Gastroesophageal sphincter (tissue), 4 donors: ENCODE measurements around the gene IPCEF1. TPM values are rescaled to one million over a fixed set of nuclear protein-coding genes. Genes with fewer than 3 reads are reported as not detected.
"Not testable (repeated sequence)": the region's sequence is repeated elsewhere in the genome, so short reads cannot be mapped to it uniquely, and the experiment has no call there.

Experiments
- ATAC-seq: fragments of 150-250 bp; one replicate; pipeline ENCODE4 v1.9.1; 2016; ENCODE audit warnings: mild to moderate bottlenecking, moderate library complexity
- H3K27ac ChIP-seq, 4 donors: fragments of 200-600 bp; sonication (generic) in 3 of 4; 1 replicate in 3 of 4; 2 replicates in 1 of 4; pipeline ENCODE4 v1.5.1; 2016 to 2019
- H3K27me3 ChIP-seq: fragments of 200-600 bp; sonication (generic); one replicate; pipeline ENCODE4 v1.5.1; 2019
- H3K36me3 ChIP-seq, 2 donors: fragments of 200-600 bp; sonication (generic); one replicate each; pipeline ENCODE4 v1.5.1; 2019; ENCODE audit warnings: control low read depth in 1 of 2
- H3K4me1 ChIP-seq, 3 donors: fragments of 200-600 bp; sonication (generic); 1 replicate in 2 of 3; 2 replicates in 1 of 3; pipeline ENCODE4 v1.5.1; 2016 to 2019; ENCODE audit warnings: control low read depth in 2 of 3
- H3K4me3 ChIP-seq, 2 donors: fragments of 200-600 bp; sonication (generic); one replicate each; pipeline ENCODE4 v1.5.1; 2019; ENCODE audit warnings: mild to moderate bottlenecking in 1 of 2, moderate library complexity in 1 of 2
- H3K9me3 ChIP-seq, 3 donors: fragments of 200-600 bp; sonication (generic); one replicate each; pipeline ENCODE4 v1.5.1; 2017 to 2019; ENCODE audit warnings: control low read depth in 2 of 3
- CTCF ChIP-seq, 4 experiments: fragments of 200-600 bp in 2 of 4; fragments of 450-650 bp in 2 of 4; sonication (generic) in 1 of 4; IDR thresholded peaks; one replicate each; pipeline ENCODE4 v1.5.1; 2017 to 2019; ENCODE audit warnings: antibody characterized with exemption in 4 of 4, mild to moderate bottlenecking in 2 of 4, moderate library complexity in 2 of 4
- EP300 ChIP-seq: sonication (generic); formaldehyde crosslinking; IDR thresholded peaks from one replicate; pipeline ENCODE4 v1.6.1; 2017; ENCODE audit warnings: antibody characterized with exemption, mild to moderate bottlenecking
- POLR2A ChIP-seq, 2 donors: fragments of 450-650 bp; IDR thresholded peaks; one replicate each; pipeline ENCODE4 v1.6.1; 2017; ENCODE audit warnings: antibody characterized with exemption in 2 of 2, mild to moderate bottlenecking in 2 of 2, moderate library complexity in 1 of 2
- POLR2AphosphoS5 ChIP-seq: sonication (generic); formaldehyde crosslinking; IDR thresholded peaks from one replicate; pipeline ENCODE4 v1.6.1; 2017; ENCODE audit warnings: antibody characterized with exemption
- WGBS, 2 donors: methylation state at CpG; one replicate each; pipeline ENCODE4 v1.1.5; 2018; ENCODE audit warnings: low coverage in 1 of 2; 5-methylcytosine and 5-hydroxymethylcytosine counted together
- total RNA-seq, 4 donors: library from RNA; depleted of rRNA; stranded (reverse); fragments of >200 nt; gene quantifications; one replicate each; pipeline ENCODE4 v1.1.0, GENCODE V29; 2016

Gene IPCEF1
- total RNA-seq, 4 donors from 2014 or later = 0.27 to 7.3 (median 1.2) TPM

- no peaks in the 10 kb centered on the region for H3K4me1 ChIP-seq
- TF ChIP-seq EP300 (no peak), POLR2A (IDR thresholded peaks at IDR 0.05) (no peak), POLR2AphosphoS5 (no peak), CTCF (IDR thresholded peaks at IDR 0.05) (no peak)
- H3K9me3 ChIP-seq = no peaks in the 10 kb centered on the region
- 88 to 100% methylated on average over 1 to 2 of the region's 2 CpGs for WGBS, 2 donors
- H3K27me3 ChIP-seq = no peaks in the 10 kb centered on the region
- no peak for ATAC-seq
- H3K4me3 ChIP-seq = no peak overlapping the region
- H3K27ac ChIP-seq = no peak overlapping the region
- no peaks in the 10 kb centered on the region for H3K36me3 ChIP-seq
Measured at GRCh38 chr6:154206141-154206540, 150.5 kb downstream of the IPCEF1 start.

- 86 to 97% methylated on average over 6 of the region's 6 CpGs for WGBS, 2 donors
- no peak overlapping the region for H3K4me3 ChIP-seq
- no peak for ATAC-seq
- H3K4me1 ChIP-seq = no peaks in the 10 kb centered on the region
- H3K36me3 ChIP-seq = no peaks in the 10 kb centered on the region
- TF ChIP-seq CTCF (IDR thresholded peaks at IDR 0.05) (no peak), POLR2A (IDR thresholded peaks at IDR 0.05) (no peak), POLR2AphosphoS5 (no peak), EP300 (no peak)
- H3K27ac ChIP-seq = no peak overlapping the region
- no peaks in the 10 kb centered on the region for H3K9me3 ChIP-seq
- no peaks in the 10 kb centered on the region for H3K27me3 ChIP-seq
Measured at GRCh38 chr6:154202958-154203357, 153.6 kb downstream of the IPCEF1 start.

DNA sequence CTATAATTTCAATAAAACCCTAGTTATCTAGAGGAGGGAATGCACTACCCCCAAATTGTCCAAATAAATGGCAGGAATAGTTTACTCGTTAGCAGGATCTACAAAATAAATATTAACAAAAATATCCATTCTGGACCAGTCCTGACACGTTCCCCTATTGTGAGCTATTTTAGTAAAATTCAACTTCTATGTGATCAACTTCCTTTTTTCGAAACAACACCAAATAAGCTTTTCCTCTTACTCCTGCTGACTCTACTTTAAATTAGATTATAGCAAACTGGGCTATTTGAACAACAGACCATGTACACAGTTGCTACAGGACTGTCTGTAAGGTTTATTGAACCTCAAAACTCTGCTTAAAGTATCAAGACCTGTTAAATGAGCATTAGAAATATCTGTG lies 154.3 kb downstream of the IPCEF1 start:
- ATAC-seq = no peak
- Histone ChIP-seq H3K36me3 (no peaks in the 10 kb centered on the region), H3K9me3 (no peaks in the 10 kb centered on the region), H3K27ac (no peak overlapping the region), H3K4me3 (no peak overlapping the region), H3K27me3 (no peaks in the 10 kb centered on the region), H3K4me1 (no peaks in the 10 kb centered on the region)
- TF ChIP-seq EP300 (no peak), POLR2A (IDR thresholded peaks at IDR 0.05) (no peak)
- 62 to 92% methylated on average over 3 of the region's 3 CpGs for WGBS, 2 donors

DNA sequence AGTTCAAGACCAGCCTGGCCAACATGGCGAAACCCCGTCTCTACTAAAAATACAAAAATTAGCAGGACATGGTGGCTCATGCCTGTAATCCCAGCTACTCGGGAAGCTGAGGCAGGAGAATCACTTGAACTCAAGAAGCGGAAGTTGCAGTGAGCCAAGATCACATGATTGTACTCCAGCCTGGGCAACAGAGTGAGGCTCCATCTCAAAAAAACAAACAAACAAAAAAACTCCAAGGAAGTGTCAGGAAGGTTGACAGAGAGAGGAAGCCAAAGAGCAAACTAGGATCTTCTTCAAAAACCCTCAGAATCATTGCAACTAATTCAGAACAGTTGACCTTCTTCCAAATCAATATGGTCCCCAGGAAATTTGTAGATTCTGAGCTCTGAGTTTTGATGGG lies 154.9 kb downstream of the IPCEF1 start:
- H3K9me3 ChIP-seq, H3K36me3 ChIP-seq, H3K27ac ChIP-seq, H3K4me1 ChIP-seq, H3K4me3 ChIP-seq, H3K27me3 ChIP-seq, ATAC-seq: not testable (repeated sequence)
- 76 to 100% methylated on average over 2 to 4 of the region's 4 CpGs for WGBS, 2 donors

GRCh38 chr6:154197196-154197860 lies 159.3 kb downstream of the IPCEF1 start:
- TF ChIP-seq POLR2AphosphoS5 = no peak
- TF ChIP-seq EP300 = no peak
- no peak for TF ChIP-seq POLR2A (IDR thresholded peaks at IDR 0.05)
- TF ChIP-seq CTCF (IDR thresholded peaks at IDR 0.05) = no peak
- H3K9me3 ChIP-seq = no peaks in the 10 kb centered on the region
- H3K4me3 ChIP-seq = no peak overlapping the region
- no peak overlapping the region for H3K27ac ChIP-seq
- no peaks in the 10 kb centered on the region for H3K27me3 ChIP-seq
- peaks cover 0 to 5% (median 0%) of the 10 kb centered on the region in 3 donors for H3K4me1 ChIP-seq
- ATAC-seq = no peak
- no peaks in the 10 kb centered on the region for H3K36me3 ChIP-seq

GRCh38 chr6:154196333-154196885 lies 160.2 kb downstream of the IPCEF1 start:
- Histone ChIP-seq H3K27me3 (no peaks in the 10 kb centered on the region), H3K4me3 (no peak overlapping the region), H3K4me1 (peaks cover 0 to 5% (median 0%) of the 10 kb centered on the region in 3 donors), H3K9me3 (no peaks in the 10 kb centered on the region), H3K36me3 (no peaks in the 10 kb centered on the region), H3K27ac (no peak overlapping the region)
- no peak for TF ChIP-seq CTCF (IDR thresholded peaks at IDR 0.05)
- 67 to 76% methylated on average over 1 of the region's 1 CpG for WGBS, 2 donors
- ATAC-seq = no peak
